D721Med (cell line): Measurements from ENCODE around the gene RBP2.

ENCODE experiments used
- DNase-seq: peaks from one replicate; pipeline ENCODE4 v3.0.0; 2011; ENCODE audit warnings: low spot score; ENCODE audit not compliant: insufficient read length
- FAIRE-seq: peaks from 2 replicates; lab custom pipeline; 2011; peaks lifted over from hg19 to GRCh38; lab: Jason Lieb, UNC
- CTCF ChIP-seq: IDR thresholded peaks from 2 replicates; pipeline ENCODE4 v1.5.1; 2012; ENCODE audit warnings: mild to moderate bottlenecking, control low read depth; ENCODE audit not compliant: insufficient read depth; ENCODE audit errors: missing control alignments

The RBP2 gene

GRCh38 chr3:139434764-139435307 is 41.5 kb downstream of the RBP2 start:
- no peak for TF ChIP-seq CTCF
- FAIRE-seq, result no peak
- no peak for DNase-seq

GRCh38 chr3:139434228-139434627 is 42.1 kb downstream of the RBP2 start:
- DNase-seq (no peak), FAIRE-seq (no peak)
- TF ChIP-seq CTCF, result no peak

- FAIRE-seq (no peak), DNase-seq (no peak)
- TF ChIP-seq CTCF, result no peak
Observed at GRCh38 chr3:139433089-139433488, 43.2 kb downstream of the RBP2 start.

GRCh38 chr3:139430493-139430892 is 45.8 kb downstream of the RBP2 start:
- FAIRE-seq, result no peak
- no peak for TF ChIP-seq CTCF
- DNase-seq, result no peak

GRCh38 chr3:139427283-139428060 is 48.8 kb downstream of the RBP2 start:
- FAIRE-seq, result peak; percentile 66
- no peak for DNase-seq
- TF ChIP-seq CTCF, result peak; percentile 89

- DNase-seq (no peak), FAIRE-seq (no peak)
- no peak for TF ChIP-seq CTCF
Observed at GRCh38 chr3:139425745-139426400, 50.4 kb downstream of the RBP2 start.
